Stimulated activated CD4-positive, alpha-beta T cell treated with anti-CD3 and anti-CD28 coated beads, Interleukin-12 subunit alpha, Interleukin-12 subunit beta, amount 100 ng/mL, for 24 hours (primary cell): Measurements from ENCODE around the gene SORBS2.

ENCODE experiments used
- DNase-seq, 2 experiments: peaks; one replicate each; pipeline ENCODE4 v3.0.0-alpha.2; 2020; ENCODE audit warnings: low read depth in 2 of 2

Gene SORBS2

GRCh38 chr4:185836241-185837084 lies 24.5 kb upstream of the SORBS2 start:
- no peak for DNase-seq

GRCh38 chr4:185835814-185836213 lies 23.8 kb upstream of the SORBS2 start:
- DNase-seq = no peak

- no peak for DNase-seq
Observed at GRCh38 chr4:185835336-185835735, 23.3 kb upstream of the SORBS2 start.

- no peak for DNase-seq
Observed at GRCh38 chr4:185834778-185835177, 22.8 kb upstream of the SORBS2 start.

- no peak for DNase-seq
Observed at GRCh38 chr4:185834088-185834487, 22.1 kb upstream of the SORBS2 start.

GRCh38 chr4:185833055-185833598 lies 21.1 kb upstream of the SORBS2 start:
- no peak for DNase-seq

GRCh38 chr4:185831125-185831815 lies 19.3 kb upstream of the SORBS2 start:
- no peak for DNase-seq

GRCh38 chr4:185830263-185830994 lies 18.4 kb upstream of the SORBS2 start:
- DNase-seq = no peak

GRCh38 chr4:185826381-185826780 lies 14.4 kb upstream of the SORBS2 start:
- DNase-seq = no peak

GRCh38 chr4:185825737-185826136 lies 13.7 kb upstream of the SORBS2 start:
- DNase-seq = no peak

GRCh38 chr4:185822791-185823190 lies 10.8 kb upstream of the SORBS2 start:
- DNase-seq = no peak

- no peak for DNase-seq
Observed at GRCh38 chr4:185821029-185821419, 9.0 kb upstream of the SORBS2 start.

- DNase-seq = no peak
Observed at GRCh38 chr4:185820146-185821028, 8.4 kb upstream of the SORBS2 start.

- DNase-seq = no peak
Observed at GRCh38 chr4:185819144-185819543, 7.2 kb upstream of the SORBS2 start.

- no peak for DNase-seq
Observed at GRCh38 chr4:185817403-185817818, 5.4 kb upstream of the SORBS2 start.

- DNase-seq = no peak
Observed at GRCh38 chr4:185813133-185813532, 1.1 kb upstream of the SORBS2 start.

GRCh38 chr4:185810746-185811508 lies 1.1 kb downstream of the SORBS2 start:
- DNase-seq = no peak

GRCh38 chr4:185809533-185810071 lies 2.4 kb downstream of the SORBS2 start:
- DNase-seq = no peak

- DNase-seq = no peak
Observed at GRCh38 chr4:185809121-185809520, 2.9 kb downstream of the SORBS2 start.

GRCh38 chr4:185805979-185806378 lies 6.0 kb downstream of the SORBS2 start:
- no peak for DNase-seq
